Right ventricle myocardium superior (tissue), 1 donor: Measurements from ENCODE around the gene CARMIL1. TPM values are rescaled to one million over a fixed set of nuclear protein-coding genes. Genes with fewer than 3 reads are reported as not detected.
A peak's percentile ranks its signal among the peaks of the same experiment; 100 is the strongest.

ENCODE experiments used
- ATAC-seq: fragments of 200-7000 bp; cut with Tn5 transposase; one replicate; pipeline ENCODE4 v1.9.1; 2020; ENCODE audit warnings: mild to moderate bottlenecking; ENCODE audit not compliant: poor library complexity
- DNase-seq: peaks from one replicate; pipeline ENCODE4 v3.0.0-alpha.2; 2020
- intact Hi-C: fragments of 100-400 bp; cut with DNase I; formaldehyde crosslinking; loops from one replicate; pipeline ENCODE4 v1.11.2; 2022
- total RNA-seq: library from RNA; stranded (reverse); fragmentation: NEBNext Ultra II Directional; extraction: Animal tissue kit (Norgen Biotek cat#: 25700); gene quantifications from one replicate; pipeline ENCODE4 v1.2.1, GENCODE V29; 2021
- donor health status: DM: no; HTN: yes; CAD: no; lungs with severe emphysema.

CARMIL1 gene
- total RNA-seq, 1 donor from 2014 or later: 3.4 TPM

GRCh38 chr6:25476126-25476525 lies 197.0 kb downstream of the CARMIL1 start:
- intact Hi-C loops: no loop called here
- ATAC-seq (no peak), DNase-seq (no peak)

- DNase-seq (no peak), ATAC-seq (no peak)
- intact Hi-C loops: no loop called here
Measured at GRCh38 chr6:25477006-25477590, 197.9 kb downstream of the CARMIL1 start.

GRCh38 chr6:25478973-25479372 lies 199.8 kb downstream of the CARMIL1 start:
- intact Hi-C loops: no loop called here
- no peak for ATAC-seq
- no peak for DNase-seq

DNA sequence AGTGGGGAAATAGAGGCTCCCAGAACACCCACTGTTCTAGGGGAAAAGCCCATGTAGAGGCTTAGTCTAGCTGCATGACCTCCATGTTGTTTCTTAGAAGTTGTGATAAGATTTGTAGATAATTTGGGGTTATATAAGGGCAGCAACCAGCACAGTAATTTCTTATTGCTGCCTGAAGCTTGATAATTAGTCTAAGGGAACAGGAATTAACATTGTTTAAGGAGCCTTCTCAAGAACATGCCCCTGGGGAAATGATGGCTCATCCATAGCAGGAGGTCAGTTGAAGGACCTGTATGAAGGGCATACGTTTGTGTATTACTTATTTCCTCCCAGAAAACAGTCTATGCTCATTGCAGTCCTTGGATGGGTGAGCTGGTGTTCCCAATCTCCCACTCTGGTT lies 202.1 kb downstream of the CARMIL1 start:
- DNase-seq: no peak
- no peak for ATAC-seq
- intact Hi-C loops: no loop called here

- no peak for ATAC-seq
- intact Hi-C loops: no loop called here
- no peak for DNase-seq
Measured at GRCh38 chr6:25482996-25483395, 203.8 kb downstream of the CARMIL1 start.

DNA sequence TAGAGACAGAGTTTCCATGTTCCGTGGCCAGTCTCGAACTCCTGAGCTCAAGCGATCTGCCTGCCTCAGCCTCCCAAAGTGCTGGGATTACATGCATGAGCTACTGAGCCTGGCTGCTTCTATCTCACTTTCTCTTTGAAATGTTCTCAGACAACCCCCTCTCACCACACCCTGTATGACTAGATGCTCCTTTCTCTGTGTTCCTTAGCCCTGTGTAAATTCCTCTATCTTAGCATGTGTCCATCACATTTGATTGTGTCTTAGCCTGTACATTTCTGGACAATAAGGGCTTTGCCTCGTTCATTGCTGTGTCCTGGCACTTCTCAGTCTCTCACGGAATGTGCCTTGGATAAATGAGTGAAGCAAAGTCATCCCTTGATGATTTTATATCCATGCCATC lies 204.8 kb downstream of the CARMIL1 start:
- intact Hi-C loops: no loop called here
- ATAC-seq (no peak), DNase-seq (no peak)

- no peak for DNase-seq
- intact Hi-C loops: no loop called here
- ATAC-seq: no peak
Measured at GRCh38 chr6:25484900-25485299, 205.7 kb downstream of the CARMIL1 start.

DNA sequence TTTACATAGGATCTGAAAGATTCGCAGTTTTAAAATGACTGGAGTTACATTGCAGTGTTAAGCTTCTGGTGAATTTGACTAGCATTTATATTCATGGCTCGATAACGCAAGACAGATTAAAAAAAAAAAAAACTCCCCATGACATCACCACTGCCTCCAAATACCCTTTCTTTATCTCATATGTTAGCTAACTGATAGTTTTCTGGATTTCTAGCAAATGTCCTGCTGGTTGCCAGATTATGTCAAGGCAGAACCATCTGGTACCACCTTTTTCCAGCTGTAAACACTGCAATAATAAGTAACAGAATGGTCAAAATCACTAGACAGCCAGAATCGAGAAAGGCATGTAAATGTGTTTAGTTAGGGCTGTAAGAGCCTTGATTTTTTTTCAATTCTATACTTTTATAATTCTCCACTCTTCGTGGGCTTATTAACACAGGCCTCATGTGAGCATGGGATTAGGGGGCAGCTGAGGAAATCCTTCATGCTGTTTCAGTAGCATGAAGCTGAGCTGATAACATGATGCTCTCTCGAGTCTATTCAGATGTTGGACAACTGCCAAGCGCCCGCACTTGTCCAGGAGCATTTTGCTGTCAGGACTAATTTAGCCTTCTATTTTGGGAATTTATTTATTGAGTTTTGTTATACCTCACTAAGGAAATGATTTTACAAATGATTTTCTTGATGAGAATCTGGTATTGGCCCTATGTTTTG lies 206.8 kb downstream of the CARMIL1 start:
- intact Hi-C loops: no loop called here
- ATAC-seq (peak; percentile 77), DNase-seq (peak; percentile 67)

GRCh38 chr6:25486550-25486949 lies 207.4 kb downstream of the CARMIL1 start:
- no peak for DNase-seq
- no peak for ATAC-seq
- intact Hi-C loops: no loop called here

- DNase-seq (no peak), ATAC-seq (no peak)
- intact Hi-C loops: no loop called here
Measured at GRCh38 chr6:25487012-25487411, 207.8 kb downstream of the CARMIL1 start.

GRCh38 chr6:25488156-25488555 lies 209.0 kb downstream of the CARMIL1 start:
- intact Hi-C loops: no loop called here
- DNase-seq: no peak
- ATAC-seq: no peak

- ATAC-seq (no peak), DNase-seq (no peak)
- intact Hi-C loops: no loop called here
Measured at GRCh38 chr6:25489399-25489798, 210.2 kb downstream of the CARMIL1 start.

- DNase-seq: peak; percentile 63
- intact Hi-C loops: loop anchor here (5.0 kb wide), 1 partner anchor 213 kb away; the partner anchor contains the start of gene CARMIL1
- peak; percentile 89 for ATAC-seq
Measured at GRCh38 chr6:25490018-25490801, 211.0 kb downstream of the CARMIL1 start.

GRCh38 chr6:25492951-25493350 lies 213.8 kb downstream of the CARMIL1 start:
- intact Hi-C loops: loop anchor here (5.0 kb wide), 1 partner anchor 216 kb away; the partner anchor contains the start of gene CARMIL1
- ATAC-seq: no peak

DNA sequence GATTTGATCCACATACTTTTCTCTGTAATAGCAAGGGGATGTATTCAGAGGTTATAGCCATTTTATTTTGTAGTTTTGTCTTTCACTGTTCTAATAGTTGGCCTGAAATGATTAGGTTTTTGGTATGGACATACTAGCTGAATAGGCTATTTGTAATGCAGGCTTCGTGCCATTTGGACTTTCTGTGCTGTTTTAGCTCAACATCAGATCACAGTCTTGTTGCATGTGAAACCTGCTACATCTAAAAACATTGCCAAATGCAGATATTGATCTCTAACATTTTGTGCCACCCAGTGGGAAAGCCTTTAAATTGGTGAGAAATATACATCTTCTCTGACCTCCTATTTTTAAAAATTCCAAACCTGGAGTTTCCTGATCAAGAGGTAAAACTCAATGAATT lies 215.3 kb downstream of the CARMIL1 start:
- DNase-seq (no peak), ATAC-seq (no peak)
- intact Hi-C loops: loop anchor here (5.0 kb wide), 1 partner anchor 217 kb away; the partner anchor contains the start of gene CARMIL1

More at GRCh38 chr6:25492951-25493350, 213.8 kb downstream of the CARMIL1 start:
- DNase-seq: no peak

- no peak for DNase-seq
- intact Hi-C loops: no loop called here
- ATAC-seq: peak; percentile 59
Measured at GRCh38 chr6:25497383-25498040, 218.3 kb downstream of the CARMIL1 start.

- no peak for DNase-seq
- no peak for ATAC-seq
- intact Hi-C loops: no loop called here
Measured at GRCh38 chr6:25498505-25498904, 219.3 kb downstream of the CARMIL1 start.

DNA sequence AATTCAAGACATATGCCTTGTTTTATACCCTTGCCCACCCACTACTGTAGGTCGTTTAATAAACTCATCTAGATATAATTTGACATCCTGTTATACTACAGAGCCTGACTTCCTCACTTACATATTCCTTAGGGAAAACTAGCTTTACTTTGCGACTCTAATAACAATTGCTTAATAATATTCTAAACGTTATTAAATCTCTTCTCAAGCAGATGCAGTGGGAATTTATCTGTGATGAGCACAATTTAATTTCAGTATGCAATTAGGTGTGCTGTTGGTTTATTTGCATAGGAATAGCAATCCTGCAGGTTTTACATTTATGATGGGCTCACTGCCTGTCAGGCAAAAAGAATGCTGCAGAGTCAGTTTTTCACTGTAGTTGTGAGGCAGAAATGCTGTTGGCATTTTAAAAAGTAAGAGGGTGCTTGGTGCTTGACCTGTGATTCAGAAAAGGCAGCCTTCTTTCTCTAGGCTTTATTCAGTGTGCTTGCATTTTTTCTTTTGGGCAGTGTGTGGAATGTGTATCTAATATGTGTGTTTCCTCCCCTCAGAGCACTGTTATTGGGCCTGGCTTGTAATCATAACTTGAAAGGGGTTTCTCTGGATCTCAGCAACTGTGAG lies 220.6 kb downstream of the CARMIL1 start:
- no peak for ATAC-seq
- intact Hi-C loops: no loop called here
- no peak for DNase-seq

GRCh38 chr6:25503686-25504085 lies 224.5 kb downstream of the CARMIL1 start:
- DNase-seq: no peak
- intact Hi-C loops: no loop called here
- ATAC-seq: no peak
